B cell (primary cell): ENCODE measurements around the gene AHRR. TPM values are rescaled to one million over a fixed set of nuclear protein-coding genes. Genes with fewer than 3 reads are reported as not detected.

Experiments used
- ATAC-seq: fragments of 200-7000 bp; cut with Tn5 transposase; one replicate; pipeline ENCODE4 v1.10.0; 2021; ENCODE audit warnings: low read depth, mild to moderate bottlenecking, moderate number of reproducible peaks, moderate library complexity
- CTCF ChIA-PET: fragments of 350-600 bp; sonication (Branson Sonifier 250); formaldehyde crosslinking; loops from one replicate; lab custom pipeline; 2021; ENCODE audit warnings: antibody characterized with exemption, inconsistent platforms; lab: Charles Lee
- POLR2A ChIA-PET: fragments of 350-600 bp; sonication (Branson Sonifier 250); formaldehyde crosslinking; loops from one replicate; lab custom pipeline; 2021; ENCODE audit warnings: antibody characterized with exemption; lab: Charles Lee
- DNase-seq: peaks from one replicate; pipeline ENCODE4 v3.0.0; 2013
- H2AFZ ChIP-seq: 2 replicates; pipeline ENCODE4 v1.6.1; 2012; ENCODE audit warnings: mild to moderate bottlenecking, low read depth, low read length; ENCODE audit not compliant: insufficient read depth, poor library complexity, severe bottlenecking
- H3K27ac ChIP-seq, 2 donors: 1 replicate in 1 of 2; 2 replicates in 1 of 2; pipeline ENCODE4 v1.5.1; 2012 to 2013; ENCODE audit warnings: low read length in 2 of 2, mild to moderate bottlenecking in 2 of 2, moderate library complexity in 1 of 2
- H3K27me3 ChIP-seq, 4 experiments: fragments of 200-600 bp in 1 of 4; sonication (generic) in 1 of 4; replicated peaks in 1 of 4; 1 replicate in 2 of 4; 2 replicates in 2 of 4; pipeline versions ENCODE4 v1.6.1 to v1.7.0; 2013 to 2016; ENCODE audit warnings: low read length in 3 of 4, mild to moderate bottlenecking in 2 of 4, mixed read lengths in 1 of 4, moderate library complexity in 1 of 4; ENCODE audit not compliant: insufficient read depth in 4 of 4, control insufficient read depth in 3 of 4; ENCODE audit errors: control extremely low read depth in 1 of 4
- H3K36me3 ChIP-seq, 2 experiments: replicated peaks in 1 of 2; 1 replicate in 1 of 2; 2 replicates in 1 of 2; pipeline versions ENCODE4 v1.6.1 to v1.7.1; 2013; ENCODE audit warnings: low read length in 1 of 2; ENCODE audit not compliant: insufficient read depth in 2 of 2, control insufficient read depth in 1 of 2; ENCODE audit errors: control extremely low read depth in 1 of 2, extremely low read depth in 1 of 2
- H3K4me1 ChIP-seq, 2 donors: fragments of 200-600 bp in 1 of 2; sonication (generic) in 1 of 2; 1 replicate in 1 of 2; 2 replicates in 1 of 2; pipeline versions ENCODE4 v1.5.1 to v1.6.1; 2013 to 2017; ENCODE audit warnings: low read length in 2 of 2; ENCODE audit not compliant: control insufficient read depth in 2 of 2, insufficient read depth in 2 of 2
- H3K4me2 ChIP-seq: replicated peaks from 2 replicates; pipeline ENCODE3; 2012; ENCODE audit warnings: mild to moderate bottlenecking, low read depth, low read length; ENCODE audit not compliant: poor library complexity, severe bottlenecking
- H3K4me3 ChIP-seq, 5 experiments: fragments of 200-600 bp in 1 of 5; sonication (generic) in 1 of 5; 1 replicate in 3 of 5; 2 replicates in 2 of 5; pipeline versions ENCODE4 v1.5.1 to v1.7.0; 2011 to 2016; ENCODE audit warnings: low read length in 4 of 5, mild to moderate bottlenecking in 4 of 5, low read depth in 2 of 5, control low read depth in 1 of 5, moderate library complexity in 1 of 5; ENCODE audit not compliant: insufficient read depth in 1 of 5; ENCODE audit errors: control extremely low read depth in 1 of 5, extremely low read depth in 1 of 5
- H3K79me2 ChIP-seq: fragments of 200-600 bp; sonication (generic); one replicate; pipeline ENCODE4 v1.6.0; 2016; ENCODE audit warnings: low read length; ENCODE audit not compliant: control insufficient read depth, insufficient read depth
- H3K9ac ChIP-seq: fragments of 200-600 bp; sonication (generic); 2 replicates; pipeline ENCODE4 v1.6.1; 2017; ENCODE audit warnings: mild to moderate bottlenecking, low read length, moderate library complexity
- H3K9me3 ChIP-seq, 3 donors: one replicate each; pipeline versions ENCODE4 v1.6.1 to v1.7.1; 2013; ENCODE audit warnings: low read length in 2 of 3; ENCODE audit not compliant: control insufficient read depth in 2 of 3, insufficient read depth in 1 of 3; ENCODE audit errors: control extremely low read depth in 1 of 3
- H4K20me1 ChIP-seq: 2 replicates; pipeline ENCODE4 v1.6.0; 2012; ENCODE audit warnings: mild to moderate bottlenecking, low read length; ENCODE audit not compliant: insufficient read depth, control insufficient read depth, poor library complexity, severe bottlenecking
- H3K27ac Mint-ChIP-seq: one replicate; pipeline ENCODE4 v1.8.0; 2021; ENCODE audit warnings: mixed read lengths
- H3K27me3 Mint-ChIP-seq: one replicate; pipeline ENCODE4 v1.8.0; 2021; ENCODE audit warnings: mixed read lengths
- H3K4me1 Mint-ChIP-seq: one replicate; pipeline ENCODE4 v1.8.0; 2021; ENCODE audit warnings: mixed read lengths
- H3K4me3 Mint-ChIP-seq: one replicate; pipeline ENCODE4 v1.8.0; 2021; ENCODE audit warnings: mixed read lengths
- H3K9me3 Mint-ChIP-seq: one replicate; pipeline ENCODE4 v1.8.0; 2022; ENCODE audit warnings: mixed read lengths; ENCODE audit not compliant: insufficient read depth
- EZH2 ChIP-seq: IDR thresholded peaks from 2 replicates; pipeline ENCODE4 v1.6.1; 2012; ENCODE audit warnings: borderline replicate concordance, low read depth, mild to moderate bottlenecking, moderate library complexity, low read length; ENCODE audit not compliant: insufficient read depth, poor library complexity, severe bottlenecking
- WGBS: methylation state at CpG from one replicate; pipeline ENCODE4 v1.1.5; 2013; ENCODE audit warnings: missing lambda C conversion rate; ENCODE audit not compliant: insufficient coverage; 5-methylcytosine and 5-hydroxymethylcytosine counted together
- intact Hi-C: fragments of 100-400 bp; cut with micrococcal nuclease; formaldehyde crosslinking; loops from one replicate; pipeline ENCODE4 v1.10.0; 2022
- polyA plus RNA-seq: library from polyadenylated mRNA; depleted of rRNA; stranded (reverse); fragments of >200 nt; gene quantifications from 2 replicates; pipeline ENCODE4 v1.2.3, GENCODE V29; 2012
- total RNA-seq, 2 donors: library from RNA; stranded (reverse); fragments of 120-200 nt in 1 of 2; gene quantifications; 1 replicate in 1 of 2; 2 replicates in 1 of 2; pipeline versions ENCODE4 v1.2.3 to v1.2.4, GENCODE V29; 2013 to 2022
- TF ChIP-seq, protein P1 (sequence below): fragments of 200-600 bp; IDR thresholded peaks from one replicate; pipeline ENCODE4 v1.8.0; 2022; ENCODE audit warnings: antibody characterized with exemption, mild to moderate bottlenecking

Gene AHRR
- total and polyA plus RNA-seq, 2 donors (not counting 1 experiment from before 2014, with no cell fraction given) = 0.13 to 1.7 TPM

DNA sequence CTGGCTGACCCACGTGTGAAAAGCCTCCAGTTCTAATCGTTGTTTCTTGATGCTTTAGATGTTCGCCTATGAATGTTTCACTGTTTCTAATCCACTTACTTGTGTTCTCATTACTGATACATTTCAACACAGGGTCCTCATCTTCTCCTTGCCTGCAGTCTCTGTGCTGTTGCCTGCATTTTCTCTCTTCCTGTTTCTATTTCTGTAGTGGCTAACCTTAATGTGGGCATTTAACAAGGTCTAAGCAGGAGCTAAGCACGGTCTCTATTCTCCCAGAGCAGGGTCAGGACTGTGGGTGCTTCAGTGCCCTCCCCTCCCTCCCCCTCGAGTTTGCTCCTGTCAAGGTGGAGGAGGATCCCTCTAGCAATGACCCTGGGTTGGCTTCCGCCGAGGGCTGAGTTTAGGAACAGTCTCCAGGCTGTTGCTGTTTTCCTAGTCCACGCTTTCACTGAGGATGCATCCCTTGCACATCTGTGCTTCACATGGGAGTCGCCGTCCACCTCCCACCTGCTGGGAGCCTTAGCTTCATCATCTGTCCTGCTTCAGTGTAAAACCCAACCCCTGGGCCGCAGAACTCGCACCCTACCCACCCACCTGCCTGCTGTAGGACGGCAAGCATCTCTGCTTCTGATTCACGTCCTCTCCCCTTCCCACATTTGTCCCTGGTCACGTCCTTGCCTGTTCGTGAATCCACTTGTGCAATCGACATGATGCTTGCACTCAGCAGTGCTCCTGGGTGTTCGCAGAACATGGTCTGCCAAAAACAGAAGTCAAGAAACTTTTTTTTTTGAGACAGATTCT, 119.1 kb downstream of the AHRR start:
- peaks cover 0 to 7% (median 0%) of the 10 kb centered on the region in 3 donors for H3K9me3 ChIP-seq
- Mint-ChIP-seq H3K27me3 (peaks cover under 1% of the 10 kb centered on the region), H3K27ac (no peak overlapping the region), H3K9me3 (no peaks in the 10 kb centered on the region), H3K4me3 (no peak overlapping the region), H3K4me1 (peaks cover 22% of the 10 kb centered on the region)
- peaks cover 28% of the 10 kb centered on the region for H3K79me2 ChIP-seq
- ChIA-PET POLR2A (no interaction called here), CTCF (interaction anchor here (1.3 kb wide), 1 partner anchor 12 kb away, joined by 3 read pairs; no protein-coding TSS in a partner anchor)
- H4K20me1 ChIP-seq = peaks cover 7% of the 10 kb centered on the region
- H3K27ac ChIP-seq = no peak overlapping the region
- DNase-seq (no peak), ATAC-seq (no peak)
- TF ChIP-seq, protein P1, sequence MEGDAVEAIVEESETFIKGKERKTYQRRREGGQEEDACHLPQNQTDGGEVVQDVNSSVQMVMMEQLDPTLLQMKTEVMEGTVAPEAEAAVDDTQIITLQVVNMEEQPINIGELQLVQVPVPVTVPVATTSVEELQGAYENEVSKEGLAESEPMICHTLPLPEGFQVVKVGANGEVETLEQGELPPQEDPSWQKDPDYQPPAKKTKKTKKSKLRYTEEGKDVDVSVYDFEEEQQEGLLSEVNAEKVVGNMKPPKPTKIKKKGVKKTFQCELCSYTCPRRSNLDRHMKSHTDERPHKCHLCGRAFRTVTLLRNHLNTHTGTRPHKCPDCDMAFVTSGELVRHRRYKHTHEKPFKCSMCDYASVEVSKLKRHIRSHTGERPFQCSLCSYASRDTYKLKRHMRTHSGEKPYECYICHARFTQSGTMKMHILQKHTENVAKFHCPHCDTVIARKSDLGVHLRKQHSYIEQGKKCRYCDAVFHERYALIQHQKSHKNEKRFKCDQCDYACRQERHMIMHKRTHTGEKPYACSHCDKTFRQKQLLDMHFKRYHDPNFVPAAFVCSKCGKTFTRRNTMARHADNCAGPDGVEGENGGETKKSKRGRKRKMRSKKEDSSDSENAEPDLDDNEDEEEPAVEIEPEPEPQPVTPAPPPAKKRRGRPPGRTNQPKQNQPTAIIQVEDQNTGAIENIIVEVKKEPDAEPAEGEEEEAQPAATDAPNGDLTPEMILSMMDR = no peak
- no peak for TF ChIP-seq EZH2
- no peak overlapping the region for H3K9ac ChIP-seq
- no peak overlapping the region for H3K4me2 ChIP-seq
- H3K36me3 ChIP-seq = peaks cover 0 to 2% of the 10 kb centered on the region in 2 experiments
- H3K4me1 ChIP-seq = peaks cover 6 to 19% of the 10 kb centered on the region in 2 donors
- H3K27me3 ChIP-seq = no peaks in the 10 kb centered on the region
- 97% methylated on average over 16 of the region's 18 CpGs for WGBS
- intact Hi-C loops = loop anchor here (10.0 kb wide), 1 partner anchor 174 kb away; the partner anchor contains the start of gene CEP72
- H3K4me3 ChIP-seq = no peak overlapping the region
- H2AFZ ChIP-seq = no peak overlapping the region

DNA sequence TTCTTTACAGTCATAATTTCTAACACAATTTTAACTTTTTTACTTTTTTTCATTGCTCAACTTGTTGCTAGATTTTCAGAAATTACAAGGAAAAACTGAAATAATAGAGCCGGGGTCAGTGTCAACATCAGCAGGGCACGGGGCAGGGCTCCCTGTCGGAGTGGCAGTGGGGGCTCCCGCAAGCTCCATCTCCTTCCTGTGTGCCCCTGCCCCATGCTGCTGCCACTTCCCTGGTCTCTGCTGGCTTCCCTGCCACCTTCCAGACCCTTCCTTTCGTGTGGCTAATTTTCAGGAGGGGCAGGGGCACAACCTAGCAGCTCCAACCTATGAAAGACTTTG, 120.5 kb downstream of the AHRR start:
- H3K4me2 ChIP-seq = peak overlapping the region; percentile 88
- ChIA-PET CTCF (interaction anchor here (1.3 kb wide), 1 partner anchor 13 kb away, joined by 3 read pairs; no protein-coding TSS in a partner anchor), POLR2A (interaction anchor here (0.6 kb wide), 1 partner anchor 32 kb away, joined by 3 read pairs; no protein-coding TSS in a partner anchor)
- peak overlapping the region in 3 of 5 experiments; percentile 70 to 91 (median 91) for H3K4me3 ChIP-seq
- peaks cover 33% of the 10 kb centered on the region for H3K79me2 ChIP-seq
- Mint-ChIP-seq H3K4me3 (peak overlapping the region; percentile 96), H3K9me3 (no peaks in the 10 kb centered on the region), H3K27me3 (no peaks in the 10 kb centered on the region), H3K4me1 (peaks cover 30% of the 10 kb centered on the region), H3K27ac (peak overlapping the region; percentile 90)
- no peak overlapping the region for H3K27ac ChIP-seq
- intact Hi-C loops = loop anchor here (10.0 kb wide), 1 partner anchor 173 kb away; the partner anchor contains the start of gene CEP72
- no peak for ATAC-seq
- H3K9ac ChIP-seq = no peak overlapping the region
- no peak for TF ChIP-seq EZH2
- TF ChIP-seq, protein P1 = no peak
- peaks cover 6 to 19% of the 10 kb centered on the region in 2 donors for H3K4me1 ChIP-seq
- peaks cover 19% of the 10 kb centered on the region for H4K20me1 ChIP-seq
- 93% methylated on average over 4 of the region's 5 CpGs for WGBS
- DNase-seq = no peak
- H3K9me3 ChIP-seq = peaks cover 0 to 7% (median 0%) of the 10 kb centered on the region in 3 donors
- H3K36me3 ChIP-seq = peaks cover 4 to 7% of the 10 kb centered on the region in 2 experiments
- H3K27me3 ChIP-seq = no peaks in the 10 kb centered on the region
- H2AFZ ChIP-seq = peak overlapping the region; percentile 92
